GM19239 (cell line): ENCODE data around the gene C1GALT1C1L.
"Not testable (repeated sequence)": the region's sequence is repeated elsewhere in the genome, so short reads cannot be mapped to it uniquely, and the experiment has no call there.

Experiments
- DNase-seq: peaks from one replicate; pipeline ENCODE4 v3.0.0; 2011; ENCODE audit warnings: low spot score; ENCODE audit not compliant: insufficient read length
- FAIRE-seq: peaks from 2 replicates; lab custom pipeline; 2011; peaks lifted over from hg19 to GRCh38; lab: Jason Lieb, UNC

C1GALT1C1L gene

GRCh38 chr2:43676322-43677050 is at the start of gene C1GALT1C1L:
Gene C1GALT1C1L (minus strand): TSS chr2:43676429. CDS start chr2:43676322, 107 bp downstream.
- no peak for DNase-seq
- FAIRE-seq, result no peak

- FAIRE-seq (no peak), DNase-seq (no peak)
Measured at GRCh38 chr2:43725711-43726246, 49.5 kb upstream of the C1GALT1C1L start.

- DNase-seq (no peak), FAIRE-seq (no peak)
Measured at GRCh38 chr2:43724728-43725526, 48.7 kb upstream of the C1GALT1C1L start.

DNA sequence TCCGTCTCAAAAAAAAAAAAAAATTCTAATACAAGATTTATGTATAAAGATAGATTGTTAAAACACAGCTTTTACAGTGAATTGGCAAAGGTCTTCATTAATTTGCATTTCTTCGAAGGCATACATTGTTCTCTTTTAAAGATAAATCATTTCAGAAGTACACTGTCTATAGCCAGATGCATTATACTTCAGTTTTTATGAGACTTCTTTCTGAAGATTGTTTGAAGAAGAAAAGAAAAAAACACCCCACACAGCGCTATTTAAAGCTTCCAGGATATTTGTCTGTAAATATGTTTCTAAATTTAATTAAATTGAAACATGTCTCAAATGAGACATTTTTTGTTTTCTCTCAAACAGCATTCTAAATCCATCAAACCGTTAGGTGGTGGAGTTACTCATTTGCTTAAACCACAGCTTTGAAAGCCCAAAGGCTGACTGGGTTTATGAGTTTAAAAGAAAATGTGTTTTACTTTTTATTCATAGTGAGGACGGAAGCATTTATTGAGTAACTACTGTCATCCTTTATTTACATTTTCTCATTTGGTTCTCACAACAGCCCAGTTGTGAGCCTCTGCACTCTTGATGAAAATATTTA is 42.4 kb upstream of the C1GALT1C1L start:
- FAIRE-seq, result no peak
- DNase-seq, result no peak

GRCh38 chr2:43717322-43717721 is 41.1 kb upstream of the C1GALT1C1L start:
- DNase-seq (no peak), FAIRE-seq (no peak)

DNA sequence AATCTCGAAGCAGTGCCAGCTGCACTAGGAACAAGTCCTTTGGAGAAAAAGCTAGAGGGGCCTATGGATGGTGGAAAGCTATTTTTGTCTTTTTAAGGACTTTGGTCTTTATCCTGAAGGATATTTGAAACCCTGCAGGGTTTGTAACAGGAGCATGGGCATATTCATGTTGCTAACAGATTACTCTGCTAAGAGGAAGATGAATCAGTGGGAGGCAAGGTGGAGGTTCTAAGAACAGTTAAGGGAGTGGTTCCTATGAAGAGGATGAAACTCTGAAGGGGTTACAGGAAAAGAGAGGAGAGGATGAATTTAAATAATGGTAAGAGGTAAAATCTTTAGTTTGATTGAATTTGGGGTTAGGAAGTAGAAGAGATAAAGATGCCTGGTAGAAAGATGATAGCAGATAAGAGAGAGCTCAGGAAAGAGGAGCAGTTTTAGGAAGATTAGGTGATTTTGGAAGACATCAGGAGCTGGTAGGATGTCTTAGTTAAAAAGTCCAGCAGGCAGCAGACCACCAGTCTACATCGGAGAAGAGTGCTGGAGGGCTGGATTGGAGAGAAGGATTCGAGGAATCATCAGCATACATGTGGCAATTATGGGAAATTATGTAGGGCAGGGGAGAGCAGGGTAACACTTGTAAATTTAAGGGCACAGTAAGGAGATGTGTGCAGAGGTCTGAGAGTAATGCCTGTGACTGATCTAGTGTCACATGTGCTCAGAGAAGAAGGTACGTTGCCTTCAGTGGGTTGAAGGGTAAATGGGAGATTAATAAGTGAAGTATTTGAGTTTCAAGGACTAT is 39.3 kb upstream of the C1GALT1C1L start:
- no peak for FAIRE-seq
- DNase-seq, result no peak

DNA sequence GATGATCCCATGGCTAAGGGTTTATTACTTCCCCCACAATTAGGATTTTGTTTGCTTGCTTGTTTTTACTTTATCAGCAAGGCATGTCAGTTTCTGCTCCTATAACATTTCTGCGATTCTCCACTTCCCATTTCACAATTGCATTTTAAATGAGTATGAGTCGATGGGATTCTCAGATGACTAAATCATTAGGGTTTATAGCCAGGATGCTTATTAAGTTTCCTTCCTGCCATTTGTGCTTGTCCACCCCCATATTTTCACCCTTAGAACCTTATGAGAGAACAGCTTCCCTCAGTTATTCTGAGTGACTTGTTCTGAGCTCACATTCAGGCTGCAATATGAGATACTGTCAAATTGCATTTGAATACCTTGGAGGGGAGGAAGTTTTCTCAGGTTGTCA is 37.9 kb upstream of the C1GALT1C1L start:
- FAIRE-seq (no peak), DNase-seq (no peak)

GRCh38 chr2:43710866-43711265 is 34.6 kb upstream of the C1GALT1C1L start:
- FAIRE-seq (no peak), DNase-seq (no peak)

GRCh38 chr2:43708891-43709290 is 32.7 kb upstream of the C1GALT1C1L start:
- FAIRE-seq (no peak), DNase-seq (no peak)

GRCh38 chr2:43708178-43708577 is 31.9 kb upstream of the C1GALT1C1L start:
- no peak for FAIRE-seq
- DNase-seq, result no peak

DNA sequence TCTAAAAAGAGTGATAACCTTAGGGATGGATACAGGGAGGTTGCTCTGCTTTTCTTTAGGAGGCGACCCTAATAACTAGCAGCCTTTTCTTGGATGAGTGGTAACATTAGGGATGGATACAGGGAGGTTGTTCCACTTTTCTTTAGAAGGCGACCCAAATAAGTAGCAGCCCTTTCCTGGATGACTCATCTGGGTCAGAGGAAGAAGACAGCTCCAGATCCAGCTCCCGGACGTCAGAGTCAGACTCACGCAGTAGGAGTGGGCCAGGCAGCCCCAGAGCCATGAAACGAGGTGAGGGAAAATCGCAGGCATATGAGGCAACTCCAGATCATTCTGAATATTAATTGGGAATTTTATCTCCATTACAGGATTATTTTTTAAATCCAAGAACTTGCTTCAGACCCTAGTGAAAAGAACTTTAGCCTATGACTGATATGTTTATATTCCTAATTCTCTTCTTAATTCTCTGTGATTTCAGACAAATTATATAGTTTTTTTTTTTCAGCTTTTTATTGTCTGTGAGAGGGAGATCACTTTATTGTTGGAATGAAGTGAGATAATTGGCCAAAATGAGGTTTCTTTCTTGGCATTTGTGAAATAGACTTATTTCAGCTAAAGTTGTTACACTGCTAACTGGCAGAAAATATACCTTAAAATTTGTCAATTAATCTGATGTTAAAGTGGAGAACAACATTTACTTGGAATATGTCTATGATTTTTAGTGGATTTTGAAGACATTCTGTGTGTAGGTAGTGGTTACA is 31.2 kb upstream of the C1GALT1C1L start:
- FAIRE-seq (no peak), DNase-seq (no peak)

GRCh38 chr2:43701111-43701510 is 24.9 kb upstream of the C1GALT1C1L start:
- no peak for DNase-seq
- FAIRE-seq, result no peak

DNA sequence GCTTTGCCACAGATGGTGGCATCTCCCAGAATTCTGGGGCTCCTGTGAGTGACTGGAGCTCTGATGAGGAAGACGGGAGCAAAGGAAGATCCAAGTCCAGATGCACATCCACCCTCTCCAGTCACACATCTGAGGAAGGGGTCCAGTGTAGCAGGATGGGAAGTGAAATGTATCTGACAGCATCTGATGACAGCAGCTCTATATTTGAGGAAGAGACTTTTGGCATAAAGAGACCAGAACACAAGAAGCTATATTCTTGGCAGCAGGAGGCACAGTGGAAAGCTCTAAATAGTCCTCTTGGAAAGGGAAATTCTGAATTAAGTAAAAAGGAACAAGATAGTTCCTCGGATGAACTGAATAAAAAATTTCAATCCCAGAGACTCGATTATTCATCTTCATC is 23.5 kb upstream of the C1GALT1C1L start:
- DNase-seq (no peak), FAIRE-seq (no peak)

DNA sequence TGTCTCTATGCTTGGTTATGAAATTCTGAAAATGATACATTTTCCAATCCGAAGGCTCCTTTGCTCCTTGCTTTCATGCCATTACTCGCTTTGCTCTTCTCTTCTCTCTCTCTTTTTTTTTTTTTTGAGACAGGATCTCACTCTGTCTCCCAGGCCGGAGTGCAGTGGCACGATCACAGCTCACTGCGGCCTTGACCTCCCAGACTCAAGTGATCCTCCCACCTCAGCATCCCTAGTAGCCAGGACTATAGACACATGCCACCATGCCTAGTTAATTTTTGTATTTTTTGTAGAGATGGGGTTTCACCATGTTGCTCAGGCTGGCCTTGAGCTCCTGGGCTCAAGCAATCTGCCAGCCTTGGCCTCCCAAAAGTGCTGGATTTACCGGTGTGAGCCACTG is 21.9 kb upstream of the C1GALT1C1L start:
- not testable (repeated sequence) for DNase-seq, FAIRE-seq

- no peak for DNase-seq
- no peak for FAIRE-seq
Measured at GRCh38 chr2:43692428-43692994, 16.3 kb upstream of the C1GALT1C1L start.

DNA sequence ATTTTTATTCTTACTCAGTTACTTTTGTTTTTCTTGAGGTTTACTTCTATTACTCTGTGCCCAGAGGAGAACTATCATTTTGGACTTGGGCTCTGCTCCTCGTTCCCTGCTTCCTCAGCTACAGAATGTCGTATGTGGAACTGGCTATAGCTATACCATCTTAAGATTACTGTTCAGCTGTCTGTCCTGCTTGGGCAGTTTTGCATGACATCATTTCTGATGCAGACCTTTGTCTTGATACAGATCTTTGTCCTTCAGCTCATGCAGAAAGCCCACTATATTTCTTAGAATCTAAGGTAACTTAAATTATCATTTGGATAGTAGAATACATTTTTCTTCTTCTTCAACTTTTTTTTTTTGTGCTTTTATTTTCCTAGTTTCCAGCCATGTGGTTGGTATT is 13.8 kb upstream of the C1GALT1C1L start:
- FAIRE-seq (no peak), DNase-seq (no peak)

DNA sequence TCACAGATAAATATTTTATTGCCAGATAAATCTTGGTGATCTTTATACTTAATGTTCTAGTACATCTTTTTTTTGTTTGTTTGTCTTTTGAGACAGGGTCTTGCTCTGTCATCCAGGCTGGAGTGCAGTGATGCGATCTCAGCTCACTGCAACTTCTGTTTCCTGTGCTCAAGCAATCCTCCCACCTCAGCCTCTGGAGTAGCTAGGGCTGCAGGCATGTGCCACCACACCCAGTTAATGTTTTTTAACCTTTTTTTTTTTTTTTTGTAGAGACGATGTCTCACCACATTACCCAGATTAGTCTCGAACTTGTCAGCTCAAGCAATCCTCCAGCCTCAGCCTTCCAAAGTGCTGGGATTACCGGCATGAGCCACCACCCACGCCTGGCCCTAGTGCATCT is 9.1 kb upstream of the C1GALT1C1L start:
- FAIRE-seq (no peak), DNase-seq (no peak)

- FAIRE-seq, DNase-seq: not testable (repeated sequence)
Measured at GRCh38 chr2:43677783-43678182, 1.6 kb upstream of the C1GALT1C1L start.
